ENCODE results near the gene SLC2A2. TPM values are rescaled to one million over a fixed set of nuclear protein-coding genes. Genes with fewer than 3 reads are reported as not detected.

Gene SLC2A2
- total RNA-seq, 2 donors from 2014 or later = not detected

GRCh38 chr3:170953229-170953628 lies 73.3 kb downstream of the SLC2A2 start:
- DNase-seq (ENCODE audit: low spot score) = no peak
- TF ChIP-seq CTCF (IDR thresholded peaks at IDR 0.05) = no peak
- no peaks in the 10 kb centered on the region for H3K36me3 ChIP-seq

GRCh38 chr3:170949211-170949610 lies 77.3 kb downstream of the SLC2A2 start:
- Histone ChIP-seq H3K27me3 (no peaks in the 10 kb centered on the region), H3K4me1 (no peaks in the 10 kb centered on the region), H3K27ac (no peak overlapping the region), H3K4me3 (no peak overlapping the region), H3K36me3 (no peaks in the 10 kb centered on the region), H3K9me3 (no peaks in the 10 kb centered on the region)
- no peak for DNase-seq (ENCODE audit: low spot score)
- no peak for TF ChIP-seq CTCF (IDR thresholded peaks at IDR 0.05)

More at GRCh38 chr3:170953229-170953628, 73.3 kb downstream of the SLC2A2 start:
- no peak overlapping the region for H3K27ac ChIP-seq
- H3K27me3 ChIP-seq = no peaks in the 10 kb centered on the region
- no peak overlapping the region for H3K4me3 ChIP-seq
- no peaks in the 10 kb centered on the region for H3K4me1 ChIP-seq
- H3K9me3 ChIP-seq = no peaks in the 10 kb centered on the region

- H3K27me3 ChIP-seq = no peaks in the 10 kb centered on the region
- H3K27ac ChIP-seq = no peak overlapping the region
- no peaks in the 10 kb centered on the region for H3K4me1 ChIP-seq
- H3K36me3 ChIP-seq = no peaks in the 10 kb centered on the region
- DNase-seq (ENCODE audit: low spot score) = no peak
- H3K4me3 ChIP-seq = no peak overlapping the region
- H3K9me3 ChIP-seq = no peaks in the 10 kb centered on the region
- TF ChIP-seq CTCF (IDR thresholded peaks at IDR 0.05) = no peak
Measured at GRCh38 chr3:170947018-170947769, 79.3 kb downstream of the SLC2A2 start.

Other genes with a start within 250 kb of the SLC2A2 start
- 10 to 100 TPM; 22.3 to 51.2 TPM for gene RPL22L1, start 156.5 kb downstream of the SLC2A2 start, total RNA-seq
- gene EIF5A2, start 118.1 kb downstream of the SLC2A2 start, total RNA-seq = 1 to 10 TPM; 4.2 to 5.0 TPM

Data from right atrium auricular region (tissue), 2 donors.